GM12878 (cell line): ENCODE measurements around the gene TAS2R19. TPM values are rescaled to one million over a fixed set of nuclear protein-coding genes. Genes with fewer than 3 reads are reported as not detected.

Source experiments
- ATAC-seq: fragments of 200-7000 bp; cut with Tn5 transposase; 3 replicates; pipeline ENCODE4 v1.9.1; 2020; ENCODE audit warnings: mild to moderate bottlenecking, moderate library complexity
- BruUV-seq: library from RNA; stranded (reverse); fragments of 400-500 nt; replicated peaks from 2 replicates; lab custom pipeline; 2021; lab: Mats Ljungman, UMichigan
- CTCF ChIA-PET: fragments of 300-600 bp; sonication (Branson Sonifier 250); formaldehyde crosslinking; extraction: SDS; loops from one replicate; lab custom pipeline; 2021; ENCODE audit warnings: inconsistent platforms; lab: Yijun Ruan, JAX
- POLR2A ChIA-PET: fragments of 350-600 bp; formaldehyde crosslinking; extraction: SDS; loops from one replicate; lab custom pipeline; 2021; ENCODE audit warnings: inconsistent platforms; lab: Charles Lee
- RAD21 ChIA-PET: fragments of 300-600 bp; sonication (Branson Sonifier 250); formaldehyde crosslinking; loops from one replicate; lab custom pipeline; 2023; ENCODE audit warnings: antibody characterized with exemption; ENCODE audit not compliant: unreplicated experiment; lab: Charles Lee
- SMC1A ChIA-PET: fragments of 300-600 bp; sonication (Branson Sonifier 250); formaldehyde crosslinking; loops from one replicate; lab custom pipeline; 2023; ENCODE audit not compliant: unreplicated experiment, uncharacterized antibody; lab: Charles Lee
- DNase-seq: peaks from one replicate; pipeline ENCODE4 v3.0.0-alpha.2; 2011; ENCODE audit warnings: low read depth, low spot score
- FAIRE-seq: peaks from 3 replicates; lab custom pipeline; 2011; peaks lifted over from hg19 to GRCh38; lab: Jason Lieb, UNC
- H2AFZ ChIP-seq: 2 replicates; pipeline ENCODE4 v1.6.0; 2011; ENCODE audit warnings: low read depth, low read length, control low read depth; ENCODE audit not compliant: control insufficient read depth
- H3K27ac ChIP-seq: 2 replicates; pipeline ENCODE4 v1.5.1; 2011; ENCODE audit warnings: control low read depth; ENCODE audit not compliant: control insufficient read depth, insufficient read depth
- H3K27me3 ChIP-seq, 2 experiments: replicated peaks in 1 of 2; 2 replicates each; pipeline versions ENCODE4 v1.6.0 to v1.6.1; 2011; ENCODE audit warnings: low read length in 1 of 2; ENCODE audit not compliant: control insufficient read depth in 2 of 2, insufficient read depth in 2 of 2
- H3K36me3 ChIP-seq, 2 experiments: 2 replicates each; pipeline ENCODE4 v1.5.1; 2011; ENCODE audit warnings: low read length in 1 of 2; ENCODE audit not compliant: control insufficient read depth in 2 of 2, insufficient read depth in 2 of 2
- H3K4me1 ChIP-seq: 2 replicates; pipeline ENCODE4 v1.6.1; 2011; ENCODE audit warnings: mild to moderate bottlenecking, low read length, moderate library complexity, mixed read lengths; ENCODE audit not compliant: control insufficient read depth, insufficient read depth
- H3K4me2 ChIP-seq: 2 replicates; pipeline ENCODE4 v1.6.0; 2011; ENCODE audit warnings: control low read depth; ENCODE audit not compliant: control insufficient read depth, insufficient read depth
- H3K4me3 ChIP-seq: fragments of 200-600 bp; sonication (generic); 2 replicates; pipeline ENCODE4 v1.5.1; 2016
- H3K79me2 ChIP-seq: 2 replicates; pipeline ENCODE4 v1.6.0; 2011; ENCODE audit warnings: low read length; ENCODE audit not compliant: control insufficient read depth, insufficient read depth
- H3K9ac ChIP-seq: 2 replicates; pipeline ENCODE4 v1.8.0; 2011; ENCODE audit warnings: low read length, control low read depth, mixed read lengths; ENCODE audit not compliant: control insufficient read depth, insufficient read depth
- H3K9me3 ChIP-seq: replicated peaks from 3 replicates; pipeline ENCODE4 v1.5.1; 2011; ENCODE audit warnings: mild to moderate bottlenecking, low read length; ENCODE audit not compliant: control insufficient read depth, insufficient read depth
- H4K20me1 ChIP-seq: 2 replicates; pipeline ENCODE4 v1.6.0; 2011; ENCODE audit not compliant: control insufficient read depth, insufficient read depth
- NR2C2 ChIP-seq: IDR thresholded peaks from 2 replicates; pipeline ENCODE4 v1.6.1; 2011; ENCODE audit warnings: borderline replicate concordance, low read depth; ENCODE audit not compliant: control insufficient read depth, insufficient read length
- PAX8 ChIP-seq: fragments of 450-650 bp; IDR thresholded peaks from 2 replicates; pipeline ENCODE4 v1.6.1; 2017; ENCODE audit warnings: mild to moderate bottlenecking, moderate library complexity
- RAD21 ChIP-seq: IDR thresholded peaks from 2 replicates; pipeline ENCODE4 v1.6.1; 2011; ENCODE audit warnings: mild to moderate bottlenecking, low read depth, low read length, moderate library complexity; ENCODE audit not compliant: insufficient read depth
- RBBP5 ChIP-seq: fragments of 200-600 bp; sonication (generic); conservative IDR thresholded peaks from 2 replicates; pipeline ENCODE4 v1.6.1; 2016
- SREBF2 ChIP-seq: IDR thresholded peaks from 2 replicates; pipeline ENCODE4 v1.6.1; 2012; ENCODE audit warnings: mild to moderate bottlenecking, low read length
- YBX1 ChIP-seq: fragments of 450-650 bp; IDR thresholded peaks from 2 replicates; pipeline ENCODE4 v1.6.1; 2016; ENCODE audit warnings: antibody characterized with exemption
- ZNF24 ChIP-seq: fragments of 450-650 bp; IDR thresholded peaks from 2 replicates; pipeline ENCODE4 v1.6.1; 2017; ENCODE audit warnings: antibody characterized with exemption, mild to moderate bottlenecking
- ZSCAN29 ChIP-seq: fragments of 450-650 bp; IDR thresholded peaks from 2 replicates; pipeline ENCODE4 v1.6.1; 2017; ENCODE audit warnings: mild to moderate bottlenecking, moderate library complexity
- WGBS: methylation state at CpG from one replicate; pipeline ENCODE4 v1.1.6; 2016; ENCODE audit warnings: low lambda C conversion rate; ENCODE audit not compliant: insufficient replicate concordance, insufficient coverage; ENCODE audit errors: missing lambda C conversion rate; 5-methylcytosine and 5-hydroxymethylcytosine counted together
- in situ Hi-C: fragments of 300-500 bp; cut with MboI; formaldehyde crosslinking; loops from 9 replicates; pipeline ENCODE4 v1.14.3; 2018; ENCODE audit warnings: mixed read lengths
- intact Hi-C: fragments of 100-400 bp; cut with micrococcal nuclease; formaldehyde crosslinking; loops from one replicate; pipeline ENCODE4 v1.14.2; 2022; ENCODE audit not compliant: unreplicated experiment
- polyA plus RNA-seq, 11 experiments: library from polyadenylated mRNA; depleted of rRNA in 4 of 11; unstranded in 6 of 11; stranded (reverse) in 5 of 11; fragments of >200 nt; fragmentation: Nextera tagmentation in 4 of 11; fragmentation: Illumina TruSeq in 1 of 11; extraction: Ambion mirVana in 4 of 11; extraction: Trizol in 1 of 11; gene quantifications; 1 replicate in 1 of 11; 2 replicates in 10 of 11; pipeline versions ENCODE4 v1.2.1 to v1.2.3, GENCODE V29; 2011 to 2016; ENCODE audit warnings: inconsistent platforms in 2 of 11, missing spikeins in 2 of 11, low read depth in 1 of 11
- total RNA-seq, 4 experiments: library from RNA; depleted of rRNA in 3 of 4; stranded (reverse); fragments of >200 nt in 3 of 4; fragmentation: Illumina TruSeq in 1 of 4; extraction: Trizol in 1 of 4; gene quantifications; 2 replicates each; pipeline versions ENCODE4 v1.2.1 to v1.2.3, GENCODE V29; 2013 to 2021
- TF ChIP-seq, protein P1 (sequence below): fragments of 450-650 bp; IDR thresholded peaks from 2 replicates; pipeline ENCODE4 v1.6.1; 2017; ENCODE audit warnings: mild to moderate bottlenecking, low read depth, inconsistent platforms; ENCODE audit not compliant: poor library complexity, severe bottlenecking
- TF ChIP-seq, protein P2 (sequence below): fragments of 450-650 bp; IDR thresholded peaks from 2 replicates; pipeline ENCODE4 v1.6.1; 2016; ENCODE audit warnings: mild to moderate bottlenecking
- TF ChIP-seq, protein P3 (sequence below): IDR thresholded peaks from 2 replicates; pipeline ENCODE4 v1.6.1; 2012; ENCODE audit warnings: low read depth, low read length, improper control_type of control experiment
- TF ChIP-seq, protein P4 (sequence below): IDR thresholded peaks from 2 replicates; pipeline ENCODE4 v1.6.1; 2011; ENCODE audit warnings: borderline replicate concordance, low read depth, mild to moderate bottlenecking, moderate library complexity, mixed read lengths, low read length; ENCODE audit not compliant: insufficient read depth; ENCODE audit errors: extremely low read length
- TF ChIP-seq, protein P5 (sequence below): fragments of 450-650 bp; IDR thresholded peaks from 2 replicates; pipeline ENCODE4 v1.6.1; 2017; ENCODE audit warnings: mild to moderate bottlenecking, moderate library complexity

TAS2R19 gene
- total and polyA plus RNA-seq, 10 of the 15 experiments (the other 5 are each of a cell fraction or from before 2014, with no cell fraction given), result 0.10 to 6.9 (median 0.46) TPM; not detected in 1

DNA sequence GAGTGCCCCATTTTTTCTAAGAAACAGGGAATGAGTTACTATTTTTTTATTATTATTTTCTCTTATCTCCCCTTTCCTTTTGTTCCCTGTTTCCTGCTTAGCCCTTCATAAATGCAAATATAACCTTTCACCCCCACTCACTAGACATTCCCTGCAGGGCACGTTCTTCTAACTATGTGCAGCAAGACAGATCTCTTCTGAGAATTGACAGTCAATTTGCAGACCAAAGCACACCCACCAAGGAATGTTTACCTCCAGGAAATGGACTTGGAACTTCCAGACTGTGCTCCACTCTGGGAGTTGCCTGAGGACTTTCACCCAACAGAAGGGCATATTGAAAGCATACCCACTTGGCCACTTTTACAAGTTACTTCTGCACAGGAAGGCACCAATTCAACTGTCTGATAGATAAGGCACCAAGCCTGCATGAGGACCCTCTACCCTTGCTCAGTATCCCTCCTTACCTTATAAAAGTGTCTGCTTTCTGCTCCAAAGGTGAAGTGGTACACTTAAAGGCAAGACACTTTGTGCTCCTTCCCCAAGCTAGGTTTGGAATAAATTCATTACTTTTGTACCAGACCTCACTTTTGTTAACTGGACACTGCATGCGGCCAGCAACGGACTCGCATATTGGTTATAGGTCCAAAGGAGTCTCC, 6.5 kb downstream of the TAS2R19 start:
- ChIA-PET SMC1A (no interaction called here), RAD21 (no interaction called here), POLR2A (no interaction called here), CTCF (no interaction called here)
- Histone ChIP-seq H3K9ac (no peak overlapping the region), H3K4me2 (no peak overlapping the region), H4K20me1 (no peaks in the 10 kb centered on the region), H3K4me1 (no peaks in the 10 kb centered on the region), H3K36me3 (no peaks in the 10 kb centered on the region), H3K27me3 (no peaks in the 10 kb centered on the region), H2AFZ (no peak overlapping the region), H3K79me2 (no peaks in the 10 kb centered on the region), H3K9me3 (no peaks in the 10 kb centered on the region), H3K4me3 (no peak overlapping the region), H3K27ac (no peak overlapping the region)
- no TSS peak for BruUV-seq
- no peak for FAIRE-seq
- DNase-seq, result no peak
- 98% methylated on average over 4 of the region's 4 CpGs for WGBS
- in situ Hi-C loops (loop anchor here (5.0 kb wide), 1 partner anchor 56 kb away; no protein-coding TSS in a partner anchor), intact Hi-C loops (loop anchor here (1.0 kb wide), 1 partner anchor 54 kb away; no protein-coding TSS in a partner anchor)
- TF ChIP-seq, protein P1, sequence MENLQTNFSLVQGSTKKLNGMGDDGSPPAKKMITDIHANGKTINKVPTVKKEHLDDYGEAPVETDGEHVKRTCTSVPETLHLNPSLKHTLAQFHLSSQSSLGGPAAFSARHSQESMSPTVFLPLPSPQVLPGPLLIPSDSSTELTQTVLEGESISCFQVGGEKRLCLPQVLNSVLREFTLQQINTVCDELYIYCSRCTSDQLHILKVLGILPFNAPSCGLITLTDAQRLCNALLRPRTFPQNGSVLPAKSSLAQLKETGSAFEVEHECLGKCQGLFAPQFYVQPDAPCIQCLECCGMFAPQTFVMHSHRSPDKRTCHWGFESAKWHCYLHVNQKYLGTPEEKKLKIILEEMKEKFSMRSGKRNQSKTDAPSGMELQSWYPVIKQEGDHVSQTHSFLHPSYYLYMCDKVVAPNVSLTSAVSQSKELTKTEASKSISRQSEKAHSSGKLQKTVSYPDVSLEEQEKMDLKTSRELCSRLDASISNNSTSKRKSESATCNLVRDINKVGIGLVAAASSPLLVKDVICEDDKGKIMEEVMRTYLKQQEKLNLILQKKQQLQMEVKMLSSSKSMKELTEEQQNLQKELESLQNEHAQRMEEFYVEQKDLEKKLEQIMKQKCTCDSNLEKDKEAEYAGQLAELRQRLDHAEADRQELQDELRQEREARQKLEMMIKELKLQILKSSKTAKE, result no peak
- TF ChIP-seq, protein P2, sequence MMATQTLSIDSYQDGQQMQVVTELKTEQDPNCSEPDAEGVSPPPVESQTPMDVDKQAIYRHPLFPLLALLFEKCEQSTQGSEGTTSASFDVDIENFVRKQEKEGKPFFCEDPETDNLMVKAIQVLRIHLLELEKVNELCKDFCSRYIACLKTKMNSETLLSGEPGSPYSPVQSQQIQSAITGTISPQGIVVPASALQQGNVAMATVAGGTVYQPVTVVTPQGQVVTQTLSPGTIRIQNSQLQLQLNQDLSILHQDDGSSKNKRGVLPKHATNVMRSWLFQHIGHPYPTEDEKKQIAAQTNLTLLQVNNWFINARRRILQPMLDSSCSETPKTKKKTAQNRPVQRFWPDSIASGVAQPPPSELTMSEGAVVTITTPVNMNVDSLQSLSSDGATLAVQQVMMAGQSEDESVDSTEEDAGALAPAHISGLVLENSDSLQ, result no peak
- no peak for TF ChIP-seq NR2C2
- TF ChIP-seq ZNF24, result no peak
- TF ChIP-seq, protein P3, sequence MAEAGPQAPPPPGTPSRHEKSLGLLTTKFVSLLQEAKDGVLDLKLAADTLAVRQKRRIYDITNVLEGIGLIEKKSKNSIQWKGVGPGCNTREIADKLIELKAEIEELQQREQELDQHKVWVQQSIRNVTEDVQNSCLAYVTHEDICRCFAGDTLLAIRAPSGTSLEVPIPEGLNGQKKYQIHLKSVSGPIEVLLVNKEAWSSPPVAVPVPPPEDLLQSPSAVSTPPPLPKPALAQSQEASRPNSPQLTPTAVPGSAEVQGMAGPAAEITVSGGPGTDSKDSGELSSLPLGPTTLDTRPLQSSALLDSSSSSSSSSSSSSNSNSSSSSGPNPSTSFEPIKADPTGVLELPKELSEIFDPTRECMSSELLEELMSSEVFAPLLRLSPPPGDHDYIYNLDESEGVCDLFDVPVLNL, result no peak
- TF ChIP-seq SREBF2, result no peak
- TF ChIP-seq, protein P4, sequence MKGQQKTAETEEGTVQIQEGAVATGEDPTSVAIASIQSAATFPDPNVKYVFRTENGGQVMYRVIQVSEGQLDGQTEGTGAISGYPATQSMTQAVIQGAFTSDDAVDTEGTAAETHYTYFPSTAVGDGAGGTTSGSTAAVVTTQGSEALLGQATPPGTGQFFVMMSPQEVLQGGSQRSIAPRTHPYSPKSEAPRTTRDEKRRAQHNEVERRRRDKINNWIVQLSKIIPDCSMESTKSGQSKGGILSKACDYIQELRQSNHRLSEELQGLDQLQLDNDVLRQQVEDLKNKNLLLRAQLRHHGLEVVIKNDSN, result no peak
- no peak for TF ChIP-seq ZSCAN29
- no peak for TF ChIP-seq RBBP5
- TF ChIP-seq YBX1, result no peak
- TF ChIP-seq RAD21, result no peak
- TF ChIP-seq, protein P5, sequence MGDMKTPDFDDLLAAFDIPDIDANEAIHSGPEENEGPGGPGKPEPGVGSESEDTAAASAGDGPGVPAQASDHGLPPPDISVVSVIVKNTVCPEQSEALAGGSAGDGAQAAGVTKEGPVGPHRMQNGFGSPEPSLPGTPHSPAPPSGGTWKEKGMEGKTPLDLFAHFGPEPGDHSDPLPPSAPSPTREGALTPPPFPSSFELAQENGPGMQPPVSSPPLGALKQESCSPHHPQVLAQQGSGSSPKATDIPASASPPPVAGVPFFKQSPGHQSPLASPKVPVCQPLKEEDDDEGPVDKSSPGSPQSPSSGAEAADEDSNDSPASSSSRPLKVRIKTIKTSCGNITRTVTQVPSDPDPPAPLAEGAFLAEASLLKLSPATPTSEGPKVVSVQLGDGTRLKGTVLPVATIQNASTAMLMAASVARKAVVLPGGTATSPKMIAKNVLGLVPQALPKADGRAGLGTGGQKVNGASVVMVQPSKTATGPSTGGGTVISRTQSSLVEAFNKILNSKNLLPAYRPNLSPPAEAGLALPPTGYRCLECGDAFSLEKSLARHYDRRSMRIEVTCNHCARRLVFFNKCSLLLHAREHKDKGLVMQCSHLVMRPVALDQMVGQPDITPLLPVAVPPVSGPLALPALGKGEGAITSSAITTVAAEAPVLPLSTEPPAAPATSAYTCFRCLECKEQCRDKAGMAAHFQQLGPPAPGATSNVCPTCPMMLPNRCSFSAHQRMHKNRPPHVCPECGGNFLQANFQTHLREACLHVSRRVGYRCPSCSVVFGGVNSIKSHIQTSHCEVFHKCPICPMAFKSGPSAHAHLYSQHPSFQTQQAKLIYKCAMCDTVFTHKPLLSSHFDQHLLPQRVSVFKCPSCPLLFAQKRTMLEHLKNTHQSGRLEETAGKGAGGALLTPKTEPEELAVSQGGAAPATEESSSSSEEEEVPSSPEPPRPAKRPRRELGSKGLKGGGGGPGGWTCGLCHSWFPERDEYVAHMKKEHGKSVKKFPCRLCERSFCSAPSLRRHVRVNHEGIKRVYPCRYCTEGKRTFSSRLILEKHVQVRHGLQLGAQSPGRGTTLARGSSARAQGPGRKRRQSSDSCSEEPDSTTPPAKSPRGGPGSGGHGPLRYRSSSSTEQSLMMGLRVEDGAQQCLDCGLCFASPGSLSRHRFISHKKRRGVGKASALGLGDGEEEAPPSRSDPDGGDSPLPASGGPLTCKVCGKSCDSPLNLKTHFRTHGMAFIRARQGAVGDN, result no peak
- no peak for TF ChIP-seq PAX8
- no peak for ATAC-seq
